Fibroblast of villous mesenchyme (primary cell): ENCODE measurements around the gene TM9SF4. TPM values are rescaled to one million over a fixed set of nuclear protein-coding genes. Genes with fewer than 3 reads are reported as not detected.

Experiments used
- DNase-seq: peaks from one replicate; pipeline ENCODE4 v3.0.0-alpha.2; 2010; ENCODE audit warnings: low read depth
- H3K4me3 ChIP-seq: 2 replicates; pipeline ENCODE4 v1.5.1; 2011; ENCODE audit warnings: low read depth, mild to moderate bottlenecking, low read length
- total RNA-seq: library from RNA; depleted of rRNA; stranded (reverse); fragments of >200 nt; gene quantifications from 2 replicates; pipeline ENCODE4 v1.2.3, GENCODE V29; 2012
- TF ChIP-seq, protein P1 (sequence below): IDR thresholded peaks from 2 replicates; pipeline ENCODE4 v1.5.1; 2012; ENCODE audit warnings: low read depth, mild to moderate bottlenecking, low read length; ENCODE audit not compliant: insufficient read depth

The TM9SF4 gene
- total RNA-seq, result 43.5 and 58.7 TPM in 2 replicates

GRCh38 chr20:32109392-32110172 lies at the start of gene TM9SF4:
Gene TM9SF4 (plus strand): TSS chr20:32109714. CDS start chr20:32109741, 27 bp downstream.
- TF ChIP-seq, protein P1, sequence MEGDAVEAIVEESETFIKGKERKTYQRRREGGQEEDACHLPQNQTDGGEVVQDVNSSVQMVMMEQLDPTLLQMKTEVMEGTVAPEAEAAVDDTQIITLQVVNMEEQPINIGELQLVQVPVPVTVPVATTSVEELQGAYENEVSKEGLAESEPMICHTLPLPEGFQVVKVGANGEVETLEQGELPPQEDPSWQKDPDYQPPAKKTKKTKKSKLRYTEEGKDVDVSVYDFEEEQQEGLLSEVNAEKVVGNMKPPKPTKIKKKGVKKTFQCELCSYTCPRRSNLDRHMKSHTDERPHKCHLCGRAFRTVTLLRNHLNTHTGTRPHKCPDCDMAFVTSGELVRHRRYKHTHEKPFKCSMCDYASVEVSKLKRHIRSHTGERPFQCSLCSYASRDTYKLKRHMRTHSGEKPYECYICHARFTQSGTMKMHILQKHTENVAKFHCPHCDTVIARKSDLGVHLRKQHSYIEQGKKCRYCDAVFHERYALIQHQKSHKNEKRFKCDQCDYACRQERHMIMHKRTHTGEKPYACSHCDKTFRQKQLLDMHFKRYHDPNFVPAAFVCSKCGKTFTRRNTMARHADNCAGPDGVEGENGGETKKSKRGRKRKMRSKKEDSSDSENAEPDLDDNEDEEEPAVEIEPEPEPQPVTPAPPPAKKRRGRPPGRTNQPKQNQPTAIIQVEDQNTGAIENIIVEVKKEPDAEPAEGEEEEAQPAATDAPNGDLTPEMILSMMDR, result no peak

GRCh38 chr20:32062776-32063170 lies 46.7 kb upstream of the TM9SF4 start:
- TF ChIP-seq, protein P1, result no peak
- H3K4me3 ChIP-seq, result no peak overlapping the region
- DNase-seq, result no peak

More at GRCh38 chr20:32109392-32110172, at the start of gene TM9SF4:
- peak; percentile 96 for DNase-seq
- peak within 1 kb of the TSS; percentile 92 for H3K4me3 ChIP-seq

DNA sequence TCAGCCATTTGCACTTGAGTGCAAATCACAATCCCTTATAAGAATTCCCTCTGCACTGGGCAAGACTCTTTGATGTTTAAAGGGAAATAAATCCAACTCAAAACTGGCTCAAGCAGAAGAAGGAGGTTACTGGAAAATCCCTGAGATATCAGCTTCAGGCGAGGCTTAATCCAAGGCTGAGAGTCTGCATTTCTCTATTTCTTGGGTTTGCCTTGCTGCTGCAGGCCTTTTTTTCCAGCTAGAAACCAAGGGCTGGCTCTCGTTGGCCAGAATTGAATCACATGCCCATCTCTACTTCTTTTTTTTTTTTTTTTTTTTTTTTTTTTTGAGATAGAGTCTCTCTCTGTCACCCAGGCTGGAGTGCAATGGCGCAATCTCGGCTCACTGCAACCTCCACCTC lies 45.8 kb upstream of the TM9SF4 start:
- TF ChIP-seq, protein P1, result no peak
- no peak overlapping the region for H3K4me3 ChIP-seq
- DNase-seq, result no peak

DNA sequence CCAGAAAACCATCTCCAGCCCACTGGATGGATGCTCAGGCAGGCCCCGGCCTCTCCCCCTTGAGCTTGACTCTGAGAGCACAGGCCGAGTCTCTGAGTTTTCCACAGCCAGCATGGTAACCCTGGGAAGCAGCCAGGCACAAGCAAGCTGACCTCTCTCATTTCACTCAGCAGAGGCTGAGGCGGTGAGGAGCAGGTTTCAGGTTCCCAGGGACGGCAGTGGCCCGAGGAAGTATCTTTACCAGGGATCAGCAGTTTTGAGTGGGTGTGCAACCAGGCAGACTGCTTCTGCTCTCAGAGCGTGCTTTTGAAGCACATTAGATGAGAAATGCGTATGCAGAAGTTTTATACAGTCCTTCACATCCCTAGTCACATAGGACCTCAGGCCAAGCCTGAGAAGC lies 44.8 kb upstream of the TM9SF4 start:
- DNase-seq, result no peak
- TF ChIP-seq, protein P1, result no peak
- no peak overlapping the region for H3K4me3 ChIP-seq

GRCh38 chr20:32067234-32067821 lies 42.2 kb upstream of the TM9SF4 start:
- peak; percentile 52 for DNase-seq
- TF ChIP-seq, protein P1, result no peak
- no peak overlapping the region for H3K4me3 ChIP-seq

- no peak overlapping the region for H3K4me3 ChIP-seq
- DNase-seq, result no peak
- TF ChIP-seq, protein P1, result no peak
These were observed 41.3 kb upstream of the TM9SF4 start for GRCh38 chr20:32068174-32068573.
